Neutrophil (primary cell): ENCODE results near the gene MAPK12.

ENCODE experiments used
- H3K27ac ChIP-seq: fragments of 200-600 bp; sonication (generic); 2 replicates; pipeline ENCODE4 v1.5.1; 2016; ENCODE audit warnings: mild to moderate bottlenecking, moderate library complexity
- H3K27me3 ChIP-seq: fragments of 200-600 bp; sonication (generic); 2 replicates; pipeline ENCODE4 v1.6.0; 2016; ENCODE audit warnings: mild to moderate bottlenecking
- H3K36me3 ChIP-seq: fragments of 200-600 bp; sonication (generic); 2 replicates; pipeline ENCODE4 v1.5.1; 2017
- H3K4me1 ChIP-seq, 2 experiments: fragments of 200-600 bp in 1 of 2; sonication (generic) in 1 of 2; 1 replicate in 1 of 2; 2 replicates in 1 of 2; pipeline versions ENCODE4 v1.5.1 to v1.6.1; 2013 to 2016; ENCODE audit warnings: low read depth in 1 of 2, low read length in 1 of 2, mild to moderate bottlenecking in 1 of 2, moderate library complexity in 1 of 2; ENCODE audit not compliant: control insufficient read depth in 1 of 2, insufficient read depth in 1 of 2
- H3K4me3 ChIP-seq, 2 experiments: fragments of 200-600 bp in 1 of 2; sonication (generic) in 1 of 2; 1 replicate in 1 of 2; 2 replicates in 1 of 2; pipeline ENCODE4 v1.5.1; 2013 to 2016; ENCODE audit warnings: low read depth in 1 of 2, low read length in 1 of 2, mild to moderate bottlenecking in 1 of 2, moderate library complexity in 1 of 2
- H3K9me3 ChIP-seq: fragments of 200-600 bp; sonication (generic); 2 replicates; pipeline ENCODE4 v1.5.1; 2016
- CTCF ChIP-seq: fragments of 200-600 bp; sonication (generic); IDR thresholded peaks from 2 replicates; pipeline ENCODE4 v1.5.1; 2016; ENCODE audit warnings: antibody characterized with exemption

MAPK12 gene

DNA sequence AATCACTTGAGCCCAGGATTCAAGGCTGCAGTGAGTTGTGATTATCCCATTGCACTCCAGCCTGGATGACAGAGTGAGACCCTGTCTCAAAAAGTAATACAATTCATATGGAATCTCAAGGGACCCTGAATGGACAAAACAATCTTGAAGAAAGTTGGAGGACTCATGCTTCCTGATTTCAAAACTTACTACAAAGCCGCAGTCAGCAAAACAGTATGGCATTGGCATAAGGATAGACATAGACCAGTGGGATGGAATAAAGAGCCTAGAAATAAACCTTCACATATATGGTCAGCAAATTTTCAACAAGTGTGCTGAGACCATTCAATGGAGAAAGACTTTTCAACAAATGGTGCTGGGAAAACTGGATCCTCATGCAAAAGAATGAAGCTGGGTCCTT lies 58.2 kb downstream of the MAPK12 start:
- Histone ChIP-seq H3K36me3 (peaks cover 40% of the 10 kb centered on the region), H3K27ac (no peak overlapping the region), H3K4me1 (peaks cover 56 to 62% of the 10 kb centered on the region in 2 experiments), H3K27me3 (no peaks in the 10 kb centered on the region), H3K9me3 (no peaks in the 10 kb centered on the region), H3K4me3 (no peak overlapping the region)
- TF ChIP-seq CTCF = no peak
